Measurements from ENCODE around the gene S100A5.

GRCh38 chr1:153542956-153543711, 2.4 kb upstream of the S100A5 start:
- TF ChIP-seq POLR2A (IDR thresholded peaks at IDR 0.05; ENCODE audit: borderline replicate concordance, extremely low read depth, insufficient read depth, insufficient read length) (no peak), EZH2phosphoT487 (IDR thresholded peaks at IDR 0.05; ENCODE audit: borderline replicate concordance) (no peak), CTCF (IDR thresholded peaks at IDR 0.05 in 2 of 3, conservative IDR thresholded peaks at IDR 0.05 in 1 of 3; ENCODE audit: borderline replicate concordance in 1 of 3, insufficient read depth in 1 of 3, low read depth in 2 of 3, low read length in 2 of 3) (no peak), REST (IDR thresholded peaks at IDR 0.05; ENCODE audit: low read depth) (no peak), YY1 (IDR thresholded peaks at IDR 0.05; ENCODE audit: extremely low read depth, insufficient replicate concordance, low read depth, low read length) (no peak), ZBTB33 (IDR thresholded peaks at IDR 0.05; ENCODE audit: extremely low read depth, insufficient replicate concordance, low read length) (no peak), SP1 (IDR thresholded peaks at IDR 0.05; ENCODE audit: low read depth) (no peak), POLR2AphosphoS5 (IDR thresholded peaks at IDR 0.05; ENCODE audit: low read depth, low read length) (no peak), EZH2 (IDR thresholded peaks at IDR 0.05) (no peak)
